GM12878 (cell line): ENCODE data around the gene CALR. TPM values are rescaled to one million over a fixed set of nuclear protein-coding genes. Genes with fewer than 3 reads are reported as not detected.

ENCODE experiments used
- BCL11A ChIP-seq: IDR thresholded peaks from 2 replicates; pipeline ENCODE4 v1.6.1; 2011; ENCODE audit warnings: low read depth, low read length
- HDAC2 ChIP-seq: fragments of 200-600 bp; sonication (generic); IDR thresholded peaks from 2 replicates; pipeline ENCODE4 v1.6.1; 2017
- IKZF1 ChIP-seq: fragments of 450-650 bp; conservative IDR thresholded peaks from 2 replicates; pipeline ENCODE4 v1.6.1; 2017; ENCODE audit warnings: antibody characterized with exemption, mild to moderate bottlenecking
- MLLT1 ChIP-seq: fragments of 450-650 bp; IDR thresholded peaks from 2 replicates; pipeline ENCODE4 v1.6.1; 2016; ENCODE audit warnings: mild to moderate bottlenecking
- NRF1 ChIP-seq: conservative IDR thresholded peaks from 2 replicates; pipeline ENCODE4 v1.6.1; 2011; ENCODE audit warnings: mild to moderate bottlenecking, low read depth, low read length, improper control_type of control experiment
- POU2F2 ChIP-seq: IDR thresholded peaks from 3 replicates; pipeline ENCODE4 v1.6.1; 2011; ENCODE audit warnings: low read depth, mild to moderate bottlenecking, low read length, borderline replicate concordance
- PRDM15 ChIP-seq: fragments of 450-650 bp; formaldehyde crosslinking; IDR thresholded peaks from 2 replicates; pipeline ENCODE4 v1.4.0; 2020; ENCODE audit warnings: mild to moderate bottlenecking, moderate library complexity
- TBL1XR1 ChIP-seq: IDR thresholded peaks from 2 replicates; pipeline ENCODE4 v1.6.1; 2012; ENCODE audit warnings: low read depth, low read length, improper control_type of control experiment
- ZBTB11 ChIP-seq: fragments of 450-650 bp; formaldehyde crosslinking; IDR thresholded peaks from 2 replicates; pipeline ENCODE4 v1.5.0; 2022; ENCODE audit warnings: mild to moderate bottlenecking, missing genetic modification characterization
- ZNF217 ChIP-seq: fragments of 450-650 bp; IDR thresholded peaks from 2 replicates; pipeline ENCODE4 v1.6.1; 2017; ENCODE audit warnings: antibody characterized with exemption, mild to moderate bottlenecking
- polyA plus RNA-seq, 11 experiments: library from polyadenylated mRNA; depleted of rRNA in 4 of 11; unstranded in 6 of 11; stranded (reverse) in 5 of 11; fragments of >200 nt; fragmentation: Nextera tagmentation in 4 of 11; fragmentation: Illumina TruSeq in 1 of 11; extraction: Ambion mirVana in 4 of 11; extraction: Trizol in 1 of 11; gene quantifications; 1 replicate in 1 of 11; 2 replicates in 10 of 11; pipeline versions ENCODE4 v1.2.1 to v1.2.3, GENCODE V29; 2011 to 2016; ENCODE audit warnings: inconsistent platforms in 2 of 11, missing spikeins in 2 of 11, low read depth in 1 of 11
- total RNA-seq, 4 experiments: library from RNA; depleted of rRNA in 3 of 4; stranded (reverse); fragments of >200 nt in 3 of 4; fragmentation: Illumina TruSeq in 1 of 4; extraction: Trizol in 1 of 4; gene quantifications; 2 replicates each; pipeline versions ENCODE4 v1.2.1 to v1.2.3, GENCODE V29; 2013 to 2021
- TF ChIP-seq, protein P1 (sequence below): IDR thresholded peaks from 2 replicates; pipeline ENCODE4 v1.6.1; 2011; ENCODE audit warnings: borderline replicate concordance, low read depth, mild to moderate bottlenecking, moderate library complexity, low read length; ENCODE audit not compliant: insufficient read depth, poor library complexity, severe bottlenecking
- TF ChIP-seq, protein P2 (sequence below): IDR thresholded peaks from 2 replicates; pipeline ENCODE4 v1.6.1; 2011; ENCODE audit warnings: low read depth, mild to moderate bottlenecking, low read length, moderate library complexity, borderline replicate concordance; ENCODE audit errors: extremely low read depth

Gene CALR
- total and polyA plus RNA-seq, 10 of the 15 experiments (the other 5 are each of a cell fraction or from before 2014, with no cell fraction given), result 202 to 1,451 (median 749) TPM

DNA sequence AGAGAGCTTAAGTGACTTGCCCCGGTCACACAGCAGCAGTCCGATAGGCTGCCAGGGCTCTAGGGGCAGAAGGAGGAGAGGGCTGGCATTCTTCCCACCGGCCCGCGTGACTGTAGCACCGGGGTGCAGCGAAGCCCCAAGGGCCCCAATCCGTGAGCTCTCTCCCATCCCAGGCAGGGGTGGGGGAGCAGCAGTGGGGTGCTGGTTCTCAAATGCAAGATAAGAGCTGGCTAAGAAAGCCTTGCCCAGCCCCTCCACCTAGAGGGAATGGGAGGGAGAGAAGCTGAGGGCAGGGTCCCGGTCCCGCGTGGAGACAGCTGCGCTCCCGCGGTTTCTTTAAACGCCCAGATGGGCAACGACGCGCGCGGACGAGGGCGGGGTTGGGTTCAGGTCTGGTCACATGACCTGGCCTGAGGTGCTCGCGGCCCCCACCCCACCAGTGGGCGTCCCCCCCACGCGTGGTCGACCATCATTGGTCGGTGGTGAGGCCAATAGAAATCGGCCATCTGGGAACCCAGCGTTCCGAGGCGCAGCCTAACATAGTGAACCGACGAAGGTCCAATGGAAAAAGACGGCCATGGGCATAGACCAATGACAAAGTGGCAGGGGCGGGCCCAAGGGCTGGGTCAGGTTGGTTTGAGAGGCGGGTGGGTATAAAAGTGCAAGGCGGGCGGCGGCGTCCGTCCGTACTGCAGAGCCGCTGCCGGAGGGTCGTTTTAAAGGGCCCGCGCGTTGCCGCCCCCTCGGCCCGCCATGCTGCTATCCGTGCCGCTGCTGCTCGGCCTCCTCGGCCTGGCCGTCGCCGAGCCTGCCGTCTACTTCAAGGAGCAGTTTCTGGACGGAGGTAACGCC lies at the start of gene CALR (continued):
- TF ChIP-seq MLLT1 (no peak), ZBTB11 (CRISPR knock-in tag) (no peak), TBL1XR1 (no peak), NRF1 (no peak), POU2F2 (peak; percentile 95), ZNF217 (no peak), BCL11A (no peak), PRDM15 (CRISPR knock-in tag) (no peak), IKZF1 (peak; percentile 87; the same call in 1 of the 2 replicates), HDAC2 (no peak)
- TF ChIP-seq, protein P1, sequence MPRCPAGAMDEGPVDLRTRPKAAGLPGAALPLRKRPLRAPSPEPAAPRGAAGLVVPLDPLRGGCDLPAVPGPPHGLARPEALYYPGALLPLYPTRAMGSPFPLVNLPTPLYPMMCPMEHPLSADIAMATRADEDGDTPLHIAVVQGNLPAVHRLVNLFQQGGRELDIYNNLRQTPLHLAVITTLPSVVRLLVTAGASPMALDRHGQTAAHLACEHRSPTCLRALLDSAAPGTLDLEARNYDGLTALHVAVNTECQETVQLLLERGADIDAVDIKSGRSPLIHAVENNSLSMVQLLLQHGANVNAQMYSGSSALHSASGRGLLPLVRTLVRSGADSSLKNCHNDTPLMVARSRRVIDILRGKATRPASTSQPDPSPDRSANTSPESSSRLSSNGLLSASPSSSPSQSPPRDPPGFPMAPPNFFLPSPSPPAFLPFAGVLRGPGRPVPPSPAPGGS, result no peak
- TF ChIP-seq, protein P2, sequence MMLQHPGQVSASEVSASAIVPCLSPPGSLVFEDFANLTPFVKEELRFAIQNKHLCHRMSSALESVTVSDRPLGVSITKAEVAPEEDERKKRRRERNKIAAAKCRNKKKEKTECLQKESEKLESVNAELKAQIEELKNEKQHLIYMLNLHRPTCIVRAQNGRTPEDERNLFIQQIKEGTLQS, result 0 out of 2 replicates have a peak, but pooled peaks have one; percentile 31
